Endothelial cell of umbilical vein (primary cell): ENCODE measurements around the gene GSC2. TPM values are rescaled to one million over a fixed set of nuclear protein-coding genes. Genes with fewer than 3 reads are reported as not detected.
A peak's percentile ranks its signal among the peaks of the same experiment; 100 is the strongest.

Experiments
- BruUV-seq: library from RNA; stranded (reverse); fragments of 400-500 nt; replicated peaks from 2 replicates; lab custom pipeline; 2021; lab: Mats Ljungman, UMichigan
- CTCF ChIA-PET: fragments of 300-600, 350-600 bp; sonication (Branson Sonifier 250); formaldehyde crosslinking; loops from one replicate; lab custom pipeline; 2021; ENCODE audit warnings: antibody characterized with exemption, inconsistent platforms; lab: Charles Lee
- POLR2A ChIA-PET: fragments of 300-600, 350-600 bp; sonication (Branson Sonifier 250); formaldehyde crosslinking; loops from one replicate; lab custom pipeline; 2021; ENCODE audit warnings: antibody characterized with exemption, inconsistent platforms; lab: Charles Lee
- DNase-seq: peaks from one replicate; pipeline ENCODE4 v3.0.0-alpha.2; 2011; ENCODE audit warnings: low read depth, low spot score
- FAIRE-seq: peaks from 2 replicates; lab custom pipeline; 2011; peaks lifted over from hg19 to GRCh38; lab: Jason Lieb, UNC
- H2AFZ ChIP-seq: 2 replicates; pipeline ENCODE4 v1.6.0; 2012; ENCODE audit warnings: low read depth, low read length, control low read depth, inconsistent platforms
- H3K27ac ChIP-seq: 2 replicates; pipeline ENCODE4 v1.5.1; 2011; ENCODE audit warnings: low read depth, mild to moderate bottlenecking, control low read depth, low read length, moderate library complexity; ENCODE audit not compliant: insufficient read depth
- H3K27me3 ChIP-seq, 2 experiments: 2 replicates each; pipeline versions ENCODE4 v1.6.0 to v1.6.1; 2011; ENCODE audit warnings: low read length in 2 of 2, mixed read lengths in 1 of 2; ENCODE audit not compliant: control insufficient read depth in 2 of 2, insufficient read depth in 2 of 2
- H3K36me3 ChIP-seq, 2 experiments: 2 replicates in 1 of 2; 3 replicates in 1 of 2; pipeline ENCODE4 v1.5.1; 2011; ENCODE audit warnings: low read length in 2 of 2, mild to moderate bottlenecking in 1 of 2, moderate library complexity in 1 of 2; ENCODE audit not compliant: control insufficient read depth in 2 of 2, insufficient read depth in 2 of 2; ENCODE audit errors: extremely low read depth in 1 of 2
- H3K4me1 ChIP-seq: 3 replicates; pipeline ENCODE4 v1.5.1; 2011; ENCODE audit warnings: mild to moderate bottlenecking, low read length; ENCODE audit not compliant: control insufficient read depth, insufficient read depth; ENCODE audit errors: extremely low read depth
- H3K4me2 ChIP-seq: 2 replicates; pipeline ENCODE4 v1.6.1; 2011; ENCODE audit warnings: low read length, control low read depth, mixed read lengths; ENCODE audit not compliant: insufficient read depth
- H3K4me3 ChIP-seq, 3 experiments: fragments of 200-600 bp in 1 of 3; sonication (generic), shearing (Covaris generic) in 1 of 3; replicated peaks in 1 of 3; 2 replicates each; pipeline ENCODE4 v1.5.1; 2011 to 2016; ENCODE audit warnings: control low read depth in 3 of 3, low read length in 3 of 3, mild to moderate bottlenecking in 2 of 3, inconsistent platforms in 1 of 3, low read depth in 1 of 3, moderate library complexity in 1 of 3; ENCODE audit not compliant: insufficient read depth in 1 of 3
- H3K79me2 ChIP-seq: 2 replicates; pipeline ENCODE4 v1.6.0; 2012; ENCODE audit warnings: low read length, inconsistent platforms; ENCODE audit not compliant: control insufficient read depth, insufficient read depth
- H3K9ac ChIP-seq: replicated peaks from 2 replicates; pipeline ENCODE3; 2011; ENCODE audit warnings: low read length, control low read depth; ENCODE audit not compliant: insufficient read depth; ENCODE audit errors: extremely low read depth
- H3K9me1 ChIP-seq: replicated peaks from 3 replicates; pipeline ENCODE4 v1.6.0; 2011; ENCODE audit warnings: mild to moderate bottlenecking, low read length; ENCODE audit not compliant: control insufficient read depth, insufficient read depth; ENCODE audit errors: extremely low read depth
- H3K9me3 ChIP-seq: replicated peaks from 2 replicates; pipeline ENCODE4 v1.5.1; 2012; ENCODE audit warnings: low read length, inconsistent platforms; ENCODE audit not compliant: control insufficient read depth, insufficient read depth
- H4K20me1 ChIP-seq: replicated peaks from 2 replicates; pipeline ENCODE3; 2011; ENCODE audit warnings: mild to moderate bottlenecking, low read length; ENCODE audit not compliant: control insufficient read depth, insufficient read depth; ENCODE audit errors: extremely low read depth
- EZH2 ChIP-seq: IDR thresholded peaks from 2 replicates; pipeline ENCODE4 v1.6.1; 2012; ENCODE audit warnings: borderline replicate concordance, low read depth, mild to moderate bottlenecking, moderate library complexity, low read length, inconsistent platforms; ENCODE audit not compliant: severe bottlenecking
- FOS ChIP-seq: IDR thresholded peaks from 2 replicates; pipeline ENCODE4 v1.6.1; 2011; ENCODE audit warnings: mild to moderate bottlenecking, low read length, moderate library complexity, borderline replicate concordance; ENCODE audit not compliant: insufficient read depth
- GATA2 ChIP-seq: IDR thresholded peaks from 2 replicates; pipeline ENCODE4 v1.7.0; 2011; ENCODE audit warnings: low read depth, mild to moderate bottlenecking, moderate library complexity, mixed read lengths, low read length; ENCODE audit not compliant: insufficient read length, insufficient read depth
- dilution Hi-C: fragments of 300-500 bp; cut with MboI; formaldehyde crosslinking; loops from one replicate; pipeline ENCODE4 v1.15.0; 2019; ENCODE audit warnings: low sequenced_read_pairs; ENCODE audit not compliant: extremely low pct_ligation_motif_present
- intact Hi-C: fragments of 100-400 bp; cut with micrococcal nuclease; formaldehyde crosslinking; loops from one replicate; pipeline ENCODE4 v1.10.0; 2022
- polyA plus RNA-seq, 4 experiments: library from polyadenylated mRNA; depleted of rRNA in 3 of 4; stranded (reverse) in 3 of 4; unstranded in 1 of 4; fragments of >200 nt; gene quantifications; 2 replicates each; pipeline versions ENCODE4 v1.2.1 to v1.2.3, GENCODE V29; 2011 to 2012; ENCODE audit warnings: missing spikeins in 1 of 4
- total RNA-seq: library from RNA; stranded (reverse); gene quantifications from 2 replicates; pipeline ENCODE4 v1.2.3, GENCODE V29; 2021

Gene GSC2
- total and polyA plus RNA-seq, 2 donors (not counting 3 experiments of a cell fraction or from before 2014, with no cell fraction given): not detected

GRCh38 chr22:19169002-19169946, 19.2 kb upstream of the GSC2 start:
- BruUV-seq: no TSS peak
- peaks cover 18% of the 10 kb centered on the region for H3K4me1 ChIP-seq
- ChIA-PET CTCF (interaction anchor here (0.7 to 1.2 kb wide), 4 partner anchors 10 to 18 kb away, joined by 3 read pairs; no protein-coding TSS in a partner anchor), POLR2A (interaction anchor here (0.8 kb wide), 1 partner anchor 11 kb away, joined by 5 read pairs; no protein-coding TSS in a partner anchor)
- peak overlapping the region; percentile 72 for H2AFZ ChIP-seq
- no peak for DNase-seq
- TF ChIP-seq GATA2: no peak
- no peak for TF ChIP-seq FOS
- peak; percentile 80 for TF ChIP-seq EZH2
- H3K9me1 ChIP-seq: no peaks in the 10 kb centered on the region
- H3K36me3 ChIP-seq: no peaks in the 10 kb centered on the region
- H4K20me1 ChIP-seq: no peaks in the 10 kb centered on the region
- no peak for FAIRE-seq
- H3K27ac ChIP-seq: no peak overlapping the region
- H3K4me2 ChIP-seq: peak overlapping the region; percentile 53
- peaks cover 22 to 24% of the 10 kb centered on the region in 2 experiments for H3K27me3 ChIP-seq
- peaks cover 25% of the 10 kb centered on the region for H3K79me2 ChIP-seq
- dilution Hi-C loops (no loop called here), intact Hi-C loops (no loop called here)
- no peaks in the 10 kb centered on the region for H3K9me3 ChIP-seq
- no peak overlapping the region for H3K9ac ChIP-seq
- peak overlapping the region in 1 of 3 experiments; percentile 23 for H3K4me3 ChIP-seq
